Endothelial cell of umbilical vein (primary cell): ENCODE results near the gene CHAC1. TPM values are rescaled to one million over a fixed set of nuclear protein-coding genes. Genes with fewer than 3 reads are reported as not detected.
"Not testable (repeated sequence)": the region's sequence is repeated elsewhere in the genome, so short reads cannot be mapped to it uniquely, and the experiment has no call there.

ENCODE experiments used
- BruUV-seq: library from RNA; stranded (reverse); fragments of 400-500 nt; replicated peaks from 2 replicates; lab custom pipeline; 2021; lab: Mats Ljungman, UMichigan
- CTCF ChIA-PET: fragments of 300-600, 350-600 bp; sonication (Branson Sonifier 250); formaldehyde crosslinking; loops from one replicate; lab custom pipeline; 2021; ENCODE audit warnings: antibody characterized with exemption, inconsistent platforms; lab: Charles Lee
- POLR2A ChIA-PET: fragments of 300-600, 350-600 bp; sonication (Branson Sonifier 250); formaldehyde crosslinking; loops from one replicate; lab custom pipeline; 2021; ENCODE audit warnings: antibody characterized with exemption, inconsistent platforms; lab: Charles Lee
- DNase-seq: peaks from one replicate; pipeline ENCODE4 v3.0.0-alpha.2; 2011; ENCODE audit warnings: low read depth, low spot score
- FAIRE-seq: peaks from 2 replicates; lab custom pipeline; 2011; peaks lifted over from hg19 to GRCh38; lab: Jason Lieb, UNC
- H2AFZ ChIP-seq: 2 replicates; pipeline ENCODE4 v1.6.0; 2012; ENCODE audit warnings: low read depth, low read length, control low read depth, inconsistent platforms
- H3K27ac ChIP-seq: 2 replicates; pipeline ENCODE4 v1.5.1; 2011; ENCODE audit warnings: low read depth, mild to moderate bottlenecking, control low read depth, low read length, moderate library complexity; ENCODE audit not compliant: insufficient read depth
- H3K27me3 ChIP-seq, 2 experiments: 2 replicates each; pipeline versions ENCODE4 v1.6.0 to v1.6.1; 2011; ENCODE audit warnings: low read length in 2 of 2, mixed read lengths in 1 of 2; ENCODE audit not compliant: control insufficient read depth in 2 of 2, insufficient read depth in 2 of 2
- H3K36me3 ChIP-seq, 2 experiments: 2 replicates in 1 of 2; 3 replicates in 1 of 2; pipeline ENCODE4 v1.5.1; 2011; ENCODE audit warnings: low read length in 2 of 2, mild to moderate bottlenecking in 1 of 2, moderate library complexity in 1 of 2; ENCODE audit not compliant: control insufficient read depth in 2 of 2, insufficient read depth in 2 of 2; ENCODE audit errors: extremely low read depth in 1 of 2
- H3K4me1 ChIP-seq: 3 replicates; pipeline ENCODE4 v1.5.1; 2011; ENCODE audit warnings: mild to moderate bottlenecking, low read length; ENCODE audit not compliant: control insufficient read depth, insufficient read depth; ENCODE audit errors: extremely low read depth
- H3K4me2 ChIP-seq: 2 replicates; pipeline ENCODE4 v1.6.1; 2011; ENCODE audit warnings: low read length, control low read depth, mixed read lengths; ENCODE audit not compliant: insufficient read depth
- H3K4me3 ChIP-seq, 3 experiments: fragments of 200-600 bp in 1 of 3; sonication (generic), shearing (Covaris generic) in 1 of 3; replicated peaks in 1 of 3; 2 replicates each; pipeline ENCODE4 v1.5.1; 2011 to 2016; ENCODE audit warnings: control low read depth in 3 of 3, low read length in 3 of 3, mild to moderate bottlenecking in 2 of 3, inconsistent platforms in 1 of 3, low read depth in 1 of 3, moderate library complexity in 1 of 3; ENCODE audit not compliant: insufficient read depth in 1 of 3
- H3K79me2 ChIP-seq: 2 replicates; pipeline ENCODE4 v1.6.0; 2012; ENCODE audit warnings: low read length, inconsistent platforms; ENCODE audit not compliant: control insufficient read depth, insufficient read depth
- H3K9ac ChIP-seq: replicated peaks from 2 replicates; pipeline ENCODE3; 2011; ENCODE audit warnings: low read length, control low read depth; ENCODE audit not compliant: insufficient read depth; ENCODE audit errors: extremely low read depth
- H3K9me1 ChIP-seq: replicated peaks from 3 replicates; pipeline ENCODE4 v1.6.0; 2011; ENCODE audit warnings: mild to moderate bottlenecking, low read length; ENCODE audit not compliant: control insufficient read depth, insufficient read depth; ENCODE audit errors: extremely low read depth
- H3K9me3 ChIP-seq: replicated peaks from 2 replicates; pipeline ENCODE4 v1.5.1; 2012; ENCODE audit warnings: low read length, inconsistent platforms; ENCODE audit not compliant: control insufficient read depth, insufficient read depth
- H4K20me1 ChIP-seq: replicated peaks from 2 replicates; pipeline ENCODE3; 2011; ENCODE audit warnings: mild to moderate bottlenecking, low read length; ENCODE audit not compliant: control insufficient read depth, insufficient read depth; ENCODE audit errors: extremely low read depth
- EZH2 ChIP-seq: IDR thresholded peaks from 2 replicates; pipeline ENCODE4 v1.6.1; 2012; ENCODE audit warnings: borderline replicate concordance, low read depth, mild to moderate bottlenecking, moderate library complexity, low read length, inconsistent platforms; ENCODE audit not compliant: severe bottlenecking
- FOS ChIP-seq: IDR thresholded peaks from 2 replicates; pipeline ENCODE4 v1.6.1; 2011; ENCODE audit warnings: mild to moderate bottlenecking, low read length, moderate library complexity, borderline replicate concordance; ENCODE audit not compliant: insufficient read depth
- GATA2 ChIP-seq: IDR thresholded peaks from 2 replicates; pipeline ENCODE4 v1.7.0; 2011; ENCODE audit warnings: low read depth, mild to moderate bottlenecking, moderate library complexity, mixed read lengths, low read length; ENCODE audit not compliant: insufficient read length, insufficient read depth
- JUN ChIP-seq: IDR thresholded peaks from 2 replicates; pipeline ENCODE4 v1.6.1; 2011; ENCODE audit warnings: borderline replicate concordance, low read depth; ENCODE audit not compliant: insufficient read length, insufficient read depth
- MYC ChIP-seq: IDR thresholded peaks from one replicate; pipeline ENCODE4 v1.6.1; 2011; ENCODE audit warnings: mild to moderate bottlenecking, low read depth, low read length
- POLR2A ChIP-seq: IDR thresholded peaks from 2 replicates; pipeline ENCODE4 v1.6.1; 2012; ENCODE audit warnings: low read depth, mild to moderate bottlenecking, control low read depth, low read length
- POLR2AphosphoS5 ChIP-seq: IDR thresholded peaks from 2 replicates; pipeline ENCODE4 v1.6.1; 2012; ENCODE audit warnings: low read depth, mild to moderate bottlenecking, control low read depth, low read length, moderate library complexity; ENCODE audit not compliant: insufficient read depth
- dilution Hi-C: fragments of 300-500 bp; cut with MboI; formaldehyde crosslinking; loops from one replicate; pipeline ENCODE4 v1.15.0; 2019; ENCODE audit warnings: low sequenced_read_pairs; ENCODE audit not compliant: extremely low pct_ligation_motif_present
- intact Hi-C: fragments of 100-400 bp; cut with micrococcal nuclease; formaldehyde crosslinking; loops from one replicate; pipeline ENCODE4 v1.10.0; 2022
- polyA plus RNA-seq, 4 experiments: library from polyadenylated mRNA; depleted of rRNA in 3 of 4; stranded (reverse) in 3 of 4; unstranded in 1 of 4; fragments of >200 nt; gene quantifications; 2 replicates each; pipeline versions ENCODE4 v1.2.1 to v1.2.3, GENCODE V29; 2011 to 2012; ENCODE audit warnings: missing spikeins in 1 of 4
- total RNA-seq: library from RNA; stranded (reverse); gene quantifications from 2 replicates; pipeline ENCODE4 v1.2.3, GENCODE V29; 2021
- TF ChIP-seq, protein P1 (sequence below), 2 donors: IDR thresholded peaks; 1 replicate in 1 of 2; 2 replicates in 1 of 2; pipeline ENCODE4 v1.5.1; 2011; ENCODE audit warnings: low read length in 2 of 2, mild to moderate bottlenecking in 2 of 2, moderate library complexity in 2 of 2, control low read depth in 1 of 2, inconsistent platforms in 1 of 2, low read depth in 1 of 2; ENCODE audit not compliant: insufficient read depth in 1 of 2; ENCODE audit errors: extremely low read depth in 1 of 2
- TF ChIP-seq, protein P2 (sequence below): IDR thresholded peaks from 2 replicates; pipeline ENCODE4 v1.6.1; 2011; ENCODE audit not compliant: insufficient read depth, insufficient read length

The CHAC1 gene
- total and polyA plus RNA-seq, 2 donors (not counting 3 experiments of a cell fraction or from before 2014, with no cell fraction given) = 4.6 to 25.7 TPM

DNA sequence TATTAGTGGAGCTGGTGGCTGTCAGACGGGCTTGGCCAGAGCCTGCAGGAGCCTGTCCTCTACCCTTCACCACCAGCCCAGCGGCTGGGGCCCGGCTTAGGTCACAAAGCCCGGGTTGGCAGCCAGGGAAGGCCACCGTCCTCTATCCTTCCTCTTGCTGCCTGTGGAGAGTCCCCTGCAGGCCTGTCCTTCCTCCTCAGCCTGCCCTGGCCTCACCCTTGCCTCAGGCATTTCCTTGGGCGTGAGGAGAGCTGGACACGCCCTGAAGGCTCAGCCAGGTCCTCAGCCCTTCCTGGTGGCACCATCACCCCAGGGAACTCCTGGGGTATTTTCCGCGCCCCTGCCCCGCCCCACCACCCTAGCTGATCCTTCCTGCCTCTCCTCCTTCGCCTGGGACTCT is 7.7 kb downstream of the CHAC1 start:
- no TSS peak for BruUV-seq
- no peak for FAIRE-seq

DNA sequence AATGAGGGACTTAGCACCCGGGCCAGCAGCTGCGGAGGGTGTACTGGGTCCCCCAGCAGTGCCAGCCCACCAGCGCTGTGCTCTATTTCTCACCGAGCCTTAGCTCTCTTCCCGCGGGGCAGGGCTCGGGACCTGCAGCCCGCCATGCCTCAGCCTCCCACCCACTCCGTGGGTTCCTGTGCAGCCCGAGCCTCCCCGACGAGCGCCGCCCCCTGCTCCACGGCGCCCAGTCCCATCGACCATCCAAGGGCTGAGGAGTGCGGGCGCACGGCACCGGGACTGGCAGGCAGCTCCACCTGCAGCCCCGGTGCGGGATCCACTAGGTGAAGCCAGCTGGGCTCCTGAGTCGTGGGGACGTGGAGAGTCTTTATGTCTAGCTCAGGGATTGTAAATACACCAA is 8.5 kb downstream of the CHAC1 start:
- FAIRE-seq, H3K27ac ChIP-seq, BruUV-seq, H3K9me1 ChIP-seq, H3K4me2 ChIP-seq, dilution Hi-C loops, H3K27me3 ChIP-seq, H3K79me2 ChIP-seq, intact Hi-C loops, H4K20me1 ChIP-seq, H2AFZ ChIP-seq, H3K4me1 ChIP-seq, H3K4me3 ChIP-seq, DNase-seq, H3K9me3 ChIP-seq, H3K36me3 ChIP-seq, H3K9ac ChIP-seq: not testable (repeated sequence)
- ChIA-PET CTCF (interaction anchor here (0.7 kb wide), 1 partner anchor 20 kb away, joined by 3 read pairs; no protein-coding TSS in a partner anchor), POLR2A (interaction anchor here (1.2 kb wide), 1 partner anchor 9 kb away, joined by 3 read pairs; the partner anchor contains the start of gene CHAC1)

More for the DNA sequence above, 7.7 kb downstream of the CHAC1 start:
- Histone ChIP-seq H3K4me2 (no peak overlapping the region), H3K9me1 (no peaks in the 10 kb centered on the region), H3K27me3 (no peaks in the 10 kb centered on the region), H4K20me1 (no peaks in the 10 kb centered on the region), H3K79me2 (no peaks in the 10 kb centered on the region), H3K27ac (no peak overlapping the region), H2AFZ (no peak overlapping the region), H3K4me1 (no peaks in the 10 kb centered on the region), H3K4me3 (no peak overlapping the region), H3K36me3 (no peaks in the 10 kb centered on the region), H3K9me3 (no peaks in the 10 kb centered on the region), H3K9ac (no peak overlapping the region)
- no peak for DNase-seq
- ChIA-PET POLR2A (no interaction called here), CTCF (interaction anchor here (0.8 to 1.1 kb wide), 2 partner anchors 9 to 15 kb away, joined by 3 read pairs; no protein-coding TSS in a partner anchor)
- TF ChIP-seq MYC = no peak
- TF ChIP-seq FOS = no peak
- TF ChIP-seq POLR2AphosphoS5 = no peak
- TF ChIP-seq, protein P1, sequence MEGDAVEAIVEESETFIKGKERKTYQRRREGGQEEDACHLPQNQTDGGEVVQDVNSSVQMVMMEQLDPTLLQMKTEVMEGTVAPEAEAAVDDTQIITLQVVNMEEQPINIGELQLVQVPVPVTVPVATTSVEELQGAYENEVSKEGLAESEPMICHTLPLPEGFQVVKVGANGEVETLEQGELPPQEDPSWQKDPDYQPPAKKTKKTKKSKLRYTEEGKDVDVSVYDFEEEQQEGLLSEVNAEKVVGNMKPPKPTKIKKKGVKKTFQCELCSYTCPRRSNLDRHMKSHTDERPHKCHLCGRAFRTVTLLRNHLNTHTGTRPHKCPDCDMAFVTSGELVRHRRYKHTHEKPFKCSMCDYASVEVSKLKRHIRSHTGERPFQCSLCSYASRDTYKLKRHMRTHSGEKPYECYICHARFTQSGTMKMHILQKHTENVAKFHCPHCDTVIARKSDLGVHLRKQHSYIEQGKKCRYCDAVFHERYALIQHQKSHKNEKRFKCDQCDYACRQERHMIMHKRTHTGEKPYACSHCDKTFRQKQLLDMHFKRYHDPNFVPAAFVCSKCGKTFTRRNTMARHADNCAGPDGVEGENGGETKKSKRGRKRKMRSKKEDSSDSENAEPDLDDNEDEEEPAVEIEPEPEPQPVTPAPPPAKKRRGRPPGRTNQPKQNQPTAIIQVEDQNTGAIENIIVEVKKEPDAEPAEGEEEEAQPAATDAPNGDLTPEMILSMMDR (IDR thresholded peaks at IDR 0.05; ENCODE audit: extremely low read depth in 1 of 2, insufficient read depth in 1 of 2, low read depth in 1 of 2, low read length in 2 of 2) = no peak
- no peak for TF ChIP-seq GATA2
- TF ChIP-seq, protein P2, sequence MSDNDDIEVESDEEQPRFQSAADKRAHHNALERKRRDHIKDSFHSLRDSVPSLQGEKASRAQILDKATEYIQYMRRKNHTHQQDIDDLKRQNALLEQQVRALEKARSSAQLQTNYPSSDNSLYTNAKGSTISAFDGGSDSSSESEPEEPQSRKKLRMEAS = no peak
- TF ChIP-seq POLR2A = no peak
- TF ChIP-seq JUN = no peak
- no peak for TF ChIP-seq EZH2
- intact Hi-C loops (no loop called here), dilution Hi-C loops (no loop called here)

DNA sequence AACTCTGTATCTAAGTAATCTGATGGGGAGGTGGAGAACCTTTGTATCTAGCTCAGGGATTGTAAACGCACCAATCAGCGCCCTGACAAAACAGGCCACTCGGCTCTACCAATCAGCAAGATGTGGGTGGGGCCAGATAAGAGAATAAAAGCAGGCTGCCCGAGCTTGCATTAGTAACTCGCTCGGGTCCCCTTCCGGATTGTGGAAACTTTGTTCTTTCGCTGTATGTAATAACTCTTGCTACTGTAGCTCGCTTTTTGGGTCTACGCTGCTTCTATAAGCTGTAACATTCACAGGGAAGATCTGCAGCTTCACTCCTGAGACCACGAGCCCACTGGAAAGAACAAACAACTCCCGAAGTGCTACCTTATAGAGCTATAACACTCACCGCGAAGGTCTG is 9.0 kb downstream of the CHAC1 start:
- H2AFZ ChIP-seq, H4K20me1 ChIP-seq, H3K79me2 ChIP-seq, H3K27ac ChIP-seq, H3K9ac ChIP-seq, H3K9me1 ChIP-seq, H3K27me3 ChIP-seq, H3K36me3 ChIP-seq, H3K9me3 ChIP-seq, BruUV-seq, H3K4me1 ChIP-seq, H3K4me3 ChIP-seq, H3K4me2 ChIP-seq, FAIRE-seq, intact Hi-C loops, DNase-seq, dilution Hi-C loops: not testable (repeated sequence)
- CTCF ChIA-PET = interaction anchor here (0.7 to 3.6 kb wide), 2 partner anchors 9 to 21 kb away, joined by 3 to 20 read pairs; partner anchors contain the start of gene CHAC1
- POLR2A ChIA-PET = interaction anchor here (1.2 kb wide), 1 partner anchor 9 kb away, joined by 3 read pairs; the partner anchor contains the start of gene CHAC1
